Liver (tissue), 9 donors: Measurements from ENCODE around the gene ASMTL. TPM values are rescaled to one million over a fixed set of nuclear protein-coding genes. Genes with fewer than 3 reads are reported as not detected.
"Not testable (repeated sequence)": the region's sequence is repeated elsewhere in the genome, so short reads cannot be mapped to it uniquely, and the experiment has no call there.

Experiments
- DNase-seq: peaks from one replicate; pipeline ENCODE4 v3.0.0-alpha.2; 2017; ENCODE audit warnings: low spot score
- H3K27ac ChIP-seq, 2 donors: one replicate each; pipeline ENCODE4 v1.7.0; 2013; ENCODE audit warnings: inconsistent platforms in 2 of 2, low read length in 2 of 2, control low read depth in 1 of 2, low read depth in 1 of 2, mild to moderate bottlenecking in 1 of 2
- H3K27me3 ChIP-seq, 4 donors: one replicate each; pipeline versions ENCODE4 v1.6.1 to v1.7.0; 2013; ENCODE audit warnings: low read length in 3 of 4, inconsistent platforms in 1 of 4, mild to moderate bottlenecking in 1 of 4, moderate library complexity in 1 of 4; ENCODE audit not compliant: control insufficient read depth in 4 of 4, insufficient read depth in 4 of 4
- H3K36me3 ChIP-seq, 4 donors: one replicate each; pipeline versions ENCODE4 v1.6.1 to v1.7.0; 2013; ENCODE audit warnings: low read length in 3 of 4, mild to moderate bottlenecking in 3 of 4, low read depth in 1 of 4, moderate library complexity in 1 of 4; ENCODE audit not compliant: control insufficient read depth in 4 of 4, insufficient read depth in 3 of 4
- H3K4me1 ChIP-seq, 4 donors: one replicate each; pipeline versions ENCODE4 v1.6.1 to v1.7.0; 2013; ENCODE audit warnings: low read length in 3 of 4, mild to moderate bottlenecking in 3 of 4, moderate library complexity in 1 of 4; ENCODE audit not compliant: control insufficient read depth in 4 of 4, insufficient read depth in 4 of 4
- H3K4me3 ChIP-seq, 3 donors: one replicate each; pipeline versions ENCODE4 v1.6.1 to v1.7.0; 2013; ENCODE audit warnings: low read length in 3 of 3, control low read depth in 1 of 3, low read depth in 1 of 3, mild to moderate bottlenecking in 1 of 3
- H3K9ac ChIP-seq, 2 donors: one replicate each; pipeline ENCODE4 v1.7.0; 2013; ENCODE audit warnings: low read length in 2 of 2, mild to moderate bottlenecking in 2 of 2, moderate library complexity in 2 of 2, control low read depth in 1 of 2, low read depth in 1 of 2
- H3K9me3 ChIP-seq, 4 donors: one replicate each; pipeline versions ENCODE4 v1.6.1 to v1.7.0; 2013; ENCODE audit warnings: low read length in 3 of 4; ENCODE audit not compliant: control insufficient read depth in 4 of 4
- ATF3 ChIP-seq: IDR thresholded peaks from 2 replicates; pipeline ENCODE4 v1.6.1; 2016; ENCODE audit warnings: antibody characterized with exemption
- CTCF ChIP-seq: fragments of 150-350 bp; IDR thresholded peaks from 2 replicates; pipeline ENCODE4 v1.5.1; 2017; ENCODE audit warnings: improper control_type of control experiment, low read depth, low read length; ENCODE audit not compliant: missing input control
- EGR1 ChIP-seq, 2 donors: IDR thresholded peaks; 2 replicates each; pipeline ENCODE4 v1.6.1; 2016 to 2018; ENCODE audit warnings: antibody characterized with exemption in 2 of 2, low read depth in 2 of 2
- FOXA1 ChIP-seq: IDR thresholded peaks from 2 replicates; pipeline ENCODE4 v1.6.1; 2016; ENCODE audit warnings: antibody characterized with exemption
- FOXA2 ChIP-seq: IDR thresholded peaks from 2 replicates; pipeline ENCODE4 v1.6.1; 2016; ENCODE audit warnings: antibody characterized with exemption
- GABPA ChIP-seq, 2 donors: IDR thresholded peaks in 1 of 2; conservative IDR thresholded peaks in 1 of 2; 2 replicates each; pipeline ENCODE4 v1.6.1; 2016; ENCODE audit warnings: antibody characterized with exemption in 2 of 2, mild to moderate bottlenecking in 1 of 2, moderate library complexity in 1 of 2
- HNF4A ChIP-seq, 2 donors: conservative IDR thresholded peaks; 2 replicates each; pipeline ENCODE4 v1.6.1; 2016; ENCODE audit warnings: antibody characterized with exemption in 2 of 2, mild to moderate bottlenecking in 2 of 2
- HNF4G ChIP-seq: IDR thresholded peaks from 2 replicates; pipeline ENCODE4 v1.6.1; 2016; ENCODE audit warnings: antibody characterized with exemption
- JUND ChIP-seq, 2 donors: IDR thresholded peaks; 2 replicates each; pipeline ENCODE4 v1.6.1; 2016; ENCODE audit warnings: antibody characterized with exemption in 2 of 2
- NR2F2 ChIP-seq: IDR thresholded peaks from 2 replicates; pipeline ENCODE4 v1.6.1; 2016; ENCODE audit warnings: antibody characterized with exemption
- RAD21 ChIP-seq, 2 donors: IDR thresholded peaks; 2 replicates each; pipeline ENCODE4 v1.6.1; 2016; ENCODE audit warnings: antibody characterized with exemption in 2 of 2, mild to moderate bottlenecking in 2 of 2
- SP1 ChIP-seq: IDR thresholded peaks from 2 replicates; pipeline ENCODE4 v1.6.1; 2018; ENCODE audit warnings: antibody characterized with exemption, mild to moderate bottlenecking
- TAF1 ChIP-seq: conservative IDR thresholded peaks from 2 replicates; pipeline ENCODE4 v1.6.1; 2016; ENCODE audit warnings: antibody characterized with exemption, mild to moderate bottlenecking
- YY1 ChIP-seq: IDR thresholded peaks from 2 replicates; pipeline ENCODE4 v1.6.1; 2016; ENCODE audit warnings: antibody characterized with exemption, mild to moderate bottlenecking
- WGBS: extraction: QIAGEN DNeasy Blood & Tissue Kit; methylation state at CpG from one replicate; pipeline ENCODE4 v1.1.7; 2013; 5-methylcytosine and 5-hydroxymethylcytosine counted together
- polyA plus RNA-seq, 2 donors: library from polyadenylated mRNA; stranded (reverse) in 1 of 2; unstranded in 1 of 2; fragments of 200-250 nt in 1 of 2; fragments of >200 nt in 1 of 2; fragmentation: Nextera tagmentation in 1 of 2; extraction: Ambion mirVana in 1 of 2; gene quantifications; one replicate each; pipeline versions ENCODE4 v1.2.1 to v1.2.3, GENCODE V29; 2013 to 2015
- total RNA-seq, 2 donors: library from RNA; depleted of rRNA; stranded (reverse); fragments of >200 nt; gene quantifications; one replicate each; pipeline ENCODE4 v1.2.3, GENCODE V29; 2014
- TF ChIP-seq, protein P1 (sequence below): IDR thresholded peaks from 2 replicates; pipeline ENCODE4 v1.6.1; 2016; ENCODE audit warnings: antibody characterized with exemption, mild to moderate bottlenecking
- TF ChIP-seq, protein P2 (sequence below): IDR thresholded peaks from 2 replicates; pipeline ENCODE4 v1.6.1; 2016; ENCODE audit warnings: antibody characterized with exemption
- TF ChIP-seq, protein P3 (sequence below): IDR thresholded peaks from 2 replicates; pipeline ENCODE4 v1.6.1; 2016; ENCODE audit warnings: antibody characterized with exemption
- donor health status: healthy.
- donor health status: healthy.
- donor health status: healthy.
- donor health status: healthy.
- donor health status: healthy.

ASMTL gene
- total and polyA plus RNA-seq, 4 donors = 10.3 to 18.9 (median 11.6) TPM

DNA sequence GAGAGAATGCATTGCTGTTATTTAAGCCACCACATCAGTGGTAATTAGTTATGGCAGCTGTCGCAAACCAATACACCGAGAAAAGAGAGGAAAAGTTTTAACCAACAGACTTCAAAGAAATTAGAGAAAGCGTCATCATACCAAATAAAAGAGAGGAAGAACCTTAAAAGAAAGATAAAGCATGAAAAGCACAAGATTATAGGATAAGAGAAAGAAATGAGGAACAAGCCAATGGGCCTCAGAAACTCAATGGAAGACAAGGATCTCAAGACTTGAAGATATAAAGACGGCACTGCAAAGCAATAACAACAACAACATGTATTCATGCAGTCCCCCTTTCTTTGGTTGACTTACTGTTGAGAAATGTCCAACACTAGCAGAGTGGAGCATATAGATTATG lies 22.8 kb upstream of the ASMTL start (continued):
- TF ChIP-seq RAD21 (IDR thresholded peaks at IDR 0.05) = no peak

GRCh38 chrX:1474593-1474992 lies 21.9 kb upstream of the ASMTL start:
- not testable (repeated sequence) for H3K9ac ChIP-seq, H3K4me3 ChIP-seq, H3K27me3 ChIP-seq, DNase-seq, H3K9me3 ChIP-seq, H3K36me3 ChIP-seq, H3K4me1 ChIP-seq, H3K27ac ChIP-seq
- WGBS = 51% methylated on average over 2 of the region's 2 CpGs

DNA sequence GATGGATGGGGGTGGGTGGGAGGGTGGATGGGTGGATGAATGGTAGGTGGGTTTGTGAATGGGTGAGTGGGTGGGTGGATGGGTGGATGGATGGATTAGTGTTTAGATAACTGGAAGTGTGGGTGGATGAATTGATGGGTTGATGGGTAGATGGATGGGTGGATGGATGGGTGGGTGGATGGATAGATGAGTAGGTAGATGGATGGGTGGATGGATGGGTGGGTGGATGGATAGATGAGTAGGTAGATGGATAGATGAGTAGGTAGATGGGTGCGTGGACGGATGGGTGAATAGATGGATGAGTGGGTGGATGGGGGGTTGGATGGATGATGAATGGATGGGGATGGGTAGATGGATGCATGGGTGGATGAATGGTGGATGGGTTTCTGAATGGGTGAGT lies 20.3 kb upstream of the ASMTL start:
- TF ChIP-seq GABPA (IDR thresholded peaks at IDR 0.05 in 1 of 2, conservative IDR thresholded peaks at IDR 0.05 in 1 of 2) = no peak
- TF ChIP-seq, protein P1, sequence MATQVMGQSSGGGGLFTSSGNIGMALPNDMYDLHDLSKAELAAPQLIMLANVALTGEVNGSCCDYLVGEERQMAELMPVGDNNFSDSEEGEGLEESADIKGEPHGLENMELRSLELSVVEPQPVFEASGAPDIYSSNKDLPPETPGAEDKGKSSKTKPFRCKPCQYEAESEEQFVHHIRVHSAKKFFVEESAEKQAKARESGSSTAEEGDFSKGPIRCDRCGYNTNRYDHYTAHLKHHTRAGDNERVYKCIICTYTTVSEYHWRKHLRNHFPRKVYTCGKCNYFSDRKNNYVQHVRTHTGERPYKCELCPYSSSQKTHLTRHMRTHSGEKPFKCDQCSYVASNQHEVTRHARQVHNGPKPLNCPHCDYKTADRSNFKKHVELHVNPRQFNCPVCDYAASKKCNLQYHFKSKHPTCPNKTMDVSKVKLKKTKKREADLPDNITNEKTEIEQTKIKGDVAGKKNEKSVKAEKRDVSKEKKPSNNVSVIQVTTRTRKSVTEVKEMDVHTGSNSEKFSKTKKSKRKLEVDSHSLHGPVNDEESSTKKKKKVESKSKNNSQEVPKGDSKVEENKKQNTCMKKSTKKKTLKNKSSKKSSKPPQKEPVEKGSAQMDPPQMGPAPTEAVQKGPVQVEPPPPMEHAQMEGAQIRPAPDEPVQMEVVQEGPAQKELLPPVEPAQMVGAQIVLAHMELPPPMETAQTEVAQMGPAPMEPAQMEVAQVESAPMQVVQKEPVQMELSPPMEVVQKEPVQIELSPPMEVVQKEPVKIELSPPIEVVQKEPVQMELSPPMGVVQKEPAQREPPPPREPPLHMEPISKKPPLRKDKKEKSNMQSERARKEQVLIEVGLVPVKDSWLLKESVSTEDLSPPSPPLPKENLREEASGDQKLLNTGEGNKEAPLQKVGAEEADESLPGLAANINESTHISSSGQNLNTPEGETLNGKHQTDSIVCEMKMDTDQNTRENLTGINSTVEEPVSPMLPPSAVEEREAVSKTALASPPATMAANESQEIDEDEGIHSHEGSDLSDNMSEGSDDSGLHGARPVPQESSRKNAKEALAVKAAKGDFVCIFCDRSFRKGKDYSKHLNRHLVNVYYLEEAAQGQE = no peak
- no peak for TF ChIP-seq FOXA2
- TF ChIP-seq HNF4A (conservative IDR thresholded peaks at IDR 0.05) = no peak
- TF ChIP-seq JUND (IDR thresholded peaks at IDR 0.05) = no peak
- no peak for TF ChIP-seq YY1
- TF ChIP-seq, protein P2, sequence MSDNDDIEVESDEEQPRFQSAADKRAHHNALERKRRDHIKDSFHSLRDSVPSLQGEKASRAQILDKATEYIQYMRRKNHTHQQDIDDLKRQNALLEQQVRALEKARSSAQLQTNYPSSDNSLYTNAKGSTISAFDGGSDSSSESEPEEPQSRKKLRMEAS = no peak
- TF ChIP-seq CTCF = no peak
- no peak for TF ChIP-seq SP1
- no peak for TF ChIP-seq RAD21 (IDR thresholded peaks at IDR 0.05)
- TF ChIP-seq, protein P3, sequence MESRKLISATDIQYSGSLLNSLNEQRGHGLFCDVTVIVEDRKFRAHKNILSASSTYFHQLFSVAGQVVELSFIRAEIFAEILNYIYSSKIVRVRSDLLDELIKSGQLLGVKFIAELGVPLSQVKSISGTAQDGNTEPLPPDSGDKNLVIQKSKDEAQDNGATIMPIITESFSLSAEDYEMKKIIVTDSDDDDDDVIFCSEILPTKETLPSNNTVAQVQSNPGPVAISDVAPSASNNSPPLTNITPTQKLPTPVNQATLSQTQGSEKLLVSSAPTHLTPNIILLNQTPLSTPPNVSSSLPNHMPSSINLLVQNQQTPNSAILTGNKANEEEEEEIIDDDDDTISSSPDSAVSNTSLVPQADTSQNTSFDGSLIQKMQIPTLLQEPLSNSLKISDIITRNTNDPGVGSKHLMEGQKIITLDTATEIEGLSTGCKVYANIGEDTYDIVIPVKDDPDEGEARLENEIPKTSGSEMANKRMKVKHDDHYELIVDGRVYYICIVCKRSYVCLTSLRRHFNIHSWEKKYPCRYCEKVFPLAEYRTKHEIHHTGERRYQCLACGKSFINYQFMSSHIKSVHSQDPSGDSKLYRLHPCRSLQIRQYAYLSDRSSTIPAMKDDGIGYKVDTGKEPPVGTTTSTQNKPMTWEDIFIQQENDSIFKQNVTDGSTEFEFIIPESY = no peak
- no peak for TF ChIP-seq ATF3
- no peak for TF ChIP-seq TAF1
- TF ChIP-seq FOXA1 = no peak
- no peak for TF ChIP-seq NR2F2
- no peak for TF ChIP-seq HNF4G
- TF ChIP-seq EGR1 (IDR thresholded peaks at IDR 0.05; ENCODE audit: low read depth in 2 of 2) = no peak
- Histone ChIP-seq H3K27me3 (no peaks in the 10 kb centered on the region), H3K27ac (no peak overlapping the region), H3K4me3 (no peak overlapping the region), H3K9ac (no peak overlapping the region), H3K36me3 (no peaks in the 10 kb centered on the region), H3K4me1 (no peaks in the 10 kb centered on the region), H3K9me3 (peaks cover 0 to 2% (median 0%) of the 10 kb centered on the region in 4 donors)
- no peak for DNase-seq
- 85% methylated on average over 2 of the region's 2 CpGs for WGBS
